Fibroblast of gingiva (primary cell): Measurements from ENCODE around the gene TIE1.

Experiments
- DNase-seq: peaks from one replicate; pipeline ENCODE4 v3.0.0-alpha.2; 2011; ENCODE audit warnings: low read depth

Gene TIE1

DNA sequence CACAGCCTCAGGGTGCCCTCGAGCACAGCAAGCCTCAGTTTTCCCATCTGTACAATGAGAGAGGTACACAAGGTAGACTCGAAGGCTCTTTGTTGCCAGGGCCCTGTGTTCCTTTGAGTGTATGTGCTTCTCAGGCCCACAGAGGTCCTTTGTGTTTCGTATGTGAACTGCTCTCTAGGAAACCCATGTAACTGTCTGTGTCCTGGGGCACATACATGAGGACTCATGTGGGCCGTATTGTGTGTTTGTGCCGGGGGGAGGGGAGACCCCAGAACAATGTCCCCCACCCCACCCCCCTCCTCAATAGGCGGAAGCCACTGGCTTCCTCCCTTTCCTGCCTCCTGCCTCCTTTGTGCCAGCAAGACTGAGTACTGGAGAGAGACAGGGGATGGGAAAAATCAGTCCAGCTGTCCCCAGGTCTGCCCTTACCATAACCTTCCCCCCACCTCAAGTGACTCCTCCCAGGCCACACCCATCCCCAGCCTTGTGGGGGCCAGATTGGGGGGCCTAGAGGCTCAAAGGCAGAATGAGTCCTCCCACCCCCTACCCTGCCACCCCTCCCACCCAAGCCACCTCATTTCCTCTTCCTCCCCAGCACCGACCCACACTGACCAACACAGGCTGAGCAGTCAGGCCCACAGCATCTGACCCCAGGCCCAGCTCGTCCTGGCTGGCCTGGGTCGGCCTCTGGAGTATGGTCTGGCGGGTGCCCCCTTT lies at the start of gene TIE1:
Gene TIE1 (plus strand): TSS at position 605 of the 717 bp plus-strand sequence. CDS start 90 bp downstream, at position 695.
- no peak for DNase-seq

DNA sequence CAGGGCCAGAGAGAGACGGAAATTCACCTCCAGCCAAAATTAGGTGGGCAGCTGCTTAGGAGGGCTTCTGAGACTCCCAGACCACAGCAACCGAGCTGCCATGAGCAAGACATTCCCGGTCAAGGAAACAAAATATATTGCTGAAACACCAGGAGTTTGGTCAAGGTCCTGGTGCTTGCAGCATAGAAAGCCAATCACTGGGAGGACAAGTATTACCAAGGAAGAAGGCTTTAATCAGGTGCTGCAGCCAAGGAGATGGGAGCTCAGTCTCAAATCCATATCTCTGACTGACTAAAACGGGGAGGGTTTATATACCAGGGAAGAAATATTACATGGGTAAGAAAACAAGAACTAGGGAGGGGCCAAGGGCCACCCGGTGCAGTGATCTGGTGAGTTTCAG lies 49.8 kb upstream of the TIE1 start:
- no peak for DNase-seq

DNA sequence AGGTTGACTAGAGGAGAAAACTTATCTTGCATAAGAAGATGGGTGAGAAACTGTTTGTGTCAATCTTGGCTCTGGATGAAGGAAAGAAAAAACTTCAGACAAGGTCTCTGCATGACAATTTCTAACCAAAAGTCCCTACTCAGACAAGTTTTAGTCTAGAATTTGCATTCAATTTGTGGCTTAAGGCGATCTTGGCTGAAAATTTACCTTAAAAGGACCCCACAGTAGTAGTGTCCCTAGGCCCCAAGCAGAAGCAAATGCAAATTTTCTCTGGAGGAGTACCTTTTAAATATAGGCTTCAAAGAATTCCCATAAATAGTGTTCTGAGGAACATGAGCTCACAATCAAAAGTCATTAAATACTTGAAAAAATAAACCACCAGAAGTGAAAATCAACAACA lies 48.6 kb upstream of the TIE1 start:
- DNase-seq: no peak

DNA sequence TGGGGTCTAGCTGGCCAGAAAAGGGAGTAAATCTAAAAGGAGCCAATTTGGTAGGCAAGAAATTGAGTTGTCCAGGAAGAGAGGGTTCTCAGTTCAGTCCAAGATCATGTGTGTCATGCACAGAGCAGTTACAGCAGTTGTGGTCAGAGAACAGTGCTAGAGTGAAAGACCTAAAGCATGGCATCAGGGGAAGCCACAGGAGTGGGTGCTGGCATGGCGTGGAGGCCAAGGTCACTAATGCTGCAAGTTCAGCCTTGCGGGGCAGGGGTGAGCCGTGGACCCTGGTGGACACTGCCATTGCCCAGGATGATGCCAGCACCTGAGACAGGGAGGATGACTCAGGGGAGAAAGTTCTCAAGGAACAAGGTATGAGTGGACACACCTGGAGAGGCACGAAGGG lies 47.6 kb upstream of the TIE1 start:
- DNase-seq: no peak

DNA sequence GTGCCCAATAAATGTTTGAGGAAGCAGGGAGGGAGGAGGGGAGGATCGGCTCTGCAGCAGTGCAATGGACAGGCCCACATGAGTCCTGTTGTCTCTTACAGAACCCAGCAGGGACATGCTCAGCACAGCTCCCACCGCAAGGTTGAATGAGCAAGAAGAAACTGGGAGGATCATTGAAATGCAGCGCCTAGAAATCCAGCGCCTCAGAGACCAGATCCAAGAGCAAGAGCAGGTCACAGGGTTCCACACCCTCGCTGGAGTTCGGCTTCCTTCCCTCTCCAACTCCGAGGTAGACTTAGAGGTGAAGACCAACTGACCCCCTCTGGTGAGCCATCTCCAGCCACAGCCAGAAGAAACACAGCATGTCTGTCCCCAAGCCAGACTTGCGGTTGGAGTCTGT lies 46.9 kb upstream of the TIE1 start:
- DNase-seq: no peak

DNA sequence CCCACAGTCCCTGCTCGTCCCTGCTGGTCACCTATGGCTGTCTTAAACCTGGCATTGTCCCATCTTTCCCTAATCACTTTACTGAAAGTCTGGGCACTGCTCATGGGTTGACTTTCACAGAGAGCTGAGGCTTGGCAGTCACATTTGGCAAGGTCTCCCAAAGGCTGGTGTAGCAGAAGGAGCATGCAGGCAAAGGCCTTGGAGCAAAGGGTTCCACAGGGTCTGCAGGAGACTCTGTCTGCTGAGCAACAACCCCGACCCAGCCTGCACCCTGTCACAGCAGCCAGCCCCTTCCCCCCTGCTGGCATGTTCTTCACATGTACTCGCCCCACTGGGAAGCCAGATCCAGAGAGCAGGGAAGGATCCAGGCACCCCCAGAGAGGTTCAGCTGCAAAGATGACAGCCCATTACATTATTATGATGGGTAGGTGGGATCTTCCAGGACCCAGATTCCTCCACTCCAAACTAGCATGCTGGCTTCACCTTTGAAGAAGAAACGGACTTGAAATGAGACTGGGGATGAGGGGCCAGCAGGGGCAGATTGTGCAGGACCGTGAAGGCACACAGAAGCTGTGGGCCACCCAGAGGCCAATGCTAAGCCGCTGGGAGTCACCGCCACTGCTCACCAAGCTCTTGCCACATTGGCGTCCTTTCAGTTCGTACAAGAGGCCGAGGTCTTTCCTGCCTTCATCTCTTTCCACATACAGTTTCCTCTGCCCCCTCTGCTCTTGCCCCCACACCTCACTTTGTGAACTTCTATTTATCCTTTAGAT lies 45.2 kb upstream of the TIE1 start:
- no peak for DNase-seq

DNA sequence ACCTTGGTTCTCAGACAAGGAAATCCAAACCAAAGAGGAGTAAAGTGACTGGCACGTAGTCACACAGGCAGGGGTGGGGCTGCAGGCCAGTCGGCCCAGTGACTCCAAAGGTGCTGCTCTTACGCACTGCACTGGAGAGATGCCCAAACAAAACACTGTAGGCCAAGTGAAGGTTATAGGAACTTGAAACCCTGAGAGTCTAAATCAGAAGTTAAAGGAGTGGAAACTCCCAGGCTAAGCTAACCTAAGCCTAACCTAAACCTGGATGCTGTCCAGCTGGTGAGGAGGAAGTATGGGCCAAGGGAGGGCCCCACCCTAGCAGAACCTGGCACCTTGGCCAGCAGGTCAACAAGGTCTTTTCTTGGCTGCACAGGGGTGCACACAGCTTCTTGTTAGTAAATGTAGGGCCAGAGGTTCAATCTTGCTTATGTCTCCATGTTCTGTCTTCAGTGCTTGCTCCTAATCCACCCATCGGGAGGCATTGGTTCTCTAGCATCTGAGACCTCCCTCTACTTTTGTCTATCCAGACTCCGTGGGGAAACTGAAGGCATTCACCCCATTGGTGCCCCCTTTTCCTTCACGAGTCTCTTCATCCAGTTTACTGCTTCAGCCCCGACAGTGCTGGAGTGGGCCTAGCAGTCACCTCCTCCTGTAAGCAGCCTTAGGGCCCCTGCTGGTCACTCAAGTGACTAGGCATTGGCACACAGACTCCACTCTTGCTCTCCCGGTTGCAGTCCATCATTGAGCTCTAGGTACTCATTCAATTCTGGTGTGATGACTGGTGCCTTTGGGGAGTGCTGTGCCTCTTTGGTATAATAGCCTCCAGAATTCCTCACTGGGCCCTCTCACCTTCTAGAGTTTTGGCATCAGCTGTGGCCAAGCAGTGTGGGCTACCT lies 43.9 kb upstream of the TIE1 start:
- no peak for DNase-seq

DNA sequence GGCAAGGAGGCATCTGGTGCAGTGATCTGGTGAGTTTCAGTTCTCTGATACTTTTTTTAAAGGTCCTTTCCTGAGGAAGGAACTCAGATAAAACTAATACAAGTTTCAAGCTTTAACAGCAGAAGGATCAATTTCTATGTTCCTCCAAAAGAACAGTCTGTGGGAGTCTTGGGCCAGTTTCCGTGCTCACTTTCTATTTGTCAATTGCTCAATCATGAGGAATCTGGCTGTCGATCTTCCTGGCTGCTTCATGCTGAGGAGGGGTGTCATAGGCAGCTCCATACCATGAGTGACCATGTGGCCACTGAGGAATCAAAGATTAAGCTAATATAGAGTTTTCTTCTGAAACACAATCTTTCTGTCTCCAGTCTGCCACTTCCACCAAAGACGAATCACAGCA lies 42.4 kb upstream of the TIE1 start:
- no peak for DNase-seq

DNA sequence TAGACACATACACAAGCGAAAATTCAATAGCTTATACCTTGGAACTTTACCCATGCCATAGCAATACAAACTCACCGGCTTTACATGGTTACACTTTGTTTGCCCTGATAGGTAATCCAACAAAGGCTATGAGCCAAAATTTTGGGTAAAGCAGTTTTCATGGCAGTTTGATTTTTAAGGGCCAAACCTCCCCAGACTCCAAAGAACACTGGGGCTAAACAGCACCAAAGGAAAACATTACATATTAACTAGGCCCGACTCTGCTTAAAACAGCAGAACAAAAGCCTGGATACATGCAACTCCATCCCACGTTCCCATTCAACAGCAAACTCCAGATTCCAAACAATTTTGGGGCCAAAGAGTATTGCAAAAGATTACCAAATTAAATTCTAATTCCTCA lies 35.4 kb upstream of the TIE1 start:
- DNase-seq: no peak

DNA sequence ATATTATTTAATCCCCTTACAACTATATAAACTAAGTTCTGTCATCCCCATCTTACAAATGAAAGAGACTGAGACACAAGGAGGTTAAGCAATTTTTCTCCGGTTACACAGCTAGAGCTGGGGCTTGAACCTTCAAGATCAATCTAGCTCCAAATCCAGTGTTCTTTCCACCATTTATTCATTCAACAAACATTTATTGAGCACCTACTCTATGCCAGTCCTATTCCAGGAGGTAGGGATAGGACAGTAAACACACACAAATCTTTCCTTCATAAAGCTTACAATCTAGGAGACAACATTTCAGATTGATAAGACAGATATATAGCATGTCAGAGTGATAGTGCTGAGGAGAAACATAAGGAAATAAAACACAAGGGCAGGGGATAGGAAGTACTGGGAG lies 33.9 kb upstream of the TIE1 start:
- no peak for DNase-seq

DNA sequence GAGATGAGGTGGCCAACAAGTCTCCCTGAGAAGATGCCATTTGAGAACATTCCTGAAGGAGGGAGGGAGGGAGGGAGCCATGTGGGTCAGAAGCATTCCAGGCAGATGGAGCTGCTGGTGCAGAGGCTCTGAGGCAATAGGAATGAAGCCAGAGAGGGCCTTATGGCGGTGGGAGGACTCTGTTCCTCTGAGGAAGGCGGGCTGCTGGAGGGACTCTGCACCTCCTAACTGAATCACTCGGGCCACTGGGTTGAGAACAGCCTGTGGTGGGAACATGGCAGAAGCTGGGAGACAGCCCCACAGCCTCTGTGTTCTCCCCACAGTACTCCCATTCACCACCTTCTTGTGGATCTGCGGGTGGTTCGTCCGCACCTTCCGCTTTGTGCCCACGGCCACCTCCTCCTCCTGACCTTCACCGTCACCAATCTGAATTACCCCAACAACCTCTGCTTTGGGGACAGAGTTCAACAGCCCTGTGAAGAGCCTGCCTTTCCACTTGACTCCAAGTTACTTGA lies 33.4 kb upstream of the TIE1 start:
- DNase-seq: peak; percentile 88

DNA sequence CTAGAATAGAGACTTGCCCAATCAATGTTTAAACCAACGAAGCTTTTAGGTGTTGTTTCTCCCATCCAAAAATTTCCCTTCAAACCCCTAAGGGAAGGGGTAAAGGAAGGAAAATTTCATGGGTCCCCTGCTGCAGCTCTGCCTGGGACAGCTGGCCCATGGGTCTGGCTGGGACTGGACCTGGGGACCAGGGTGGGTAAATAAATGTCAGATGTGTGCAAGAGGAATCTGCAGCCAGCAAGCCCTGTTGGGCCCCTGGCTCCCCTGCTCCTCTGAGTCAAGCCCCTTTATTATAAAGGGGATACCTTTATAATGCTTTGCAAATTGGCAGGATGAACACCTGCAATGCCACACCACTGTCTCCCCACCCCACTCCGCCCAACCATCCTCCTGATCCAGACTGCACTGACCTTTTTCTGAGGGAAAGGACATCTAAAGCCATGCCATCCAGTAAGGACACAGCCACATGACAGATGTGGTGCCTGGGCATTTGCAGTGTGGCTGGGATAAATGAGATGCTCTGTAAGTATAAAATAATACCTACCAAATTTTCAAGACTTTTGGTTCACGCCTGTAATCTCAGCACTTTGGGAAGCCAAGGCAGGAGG lies 32.9 kb upstream of the TIE1 start:
- DNase-seq: no peak

DNA sequence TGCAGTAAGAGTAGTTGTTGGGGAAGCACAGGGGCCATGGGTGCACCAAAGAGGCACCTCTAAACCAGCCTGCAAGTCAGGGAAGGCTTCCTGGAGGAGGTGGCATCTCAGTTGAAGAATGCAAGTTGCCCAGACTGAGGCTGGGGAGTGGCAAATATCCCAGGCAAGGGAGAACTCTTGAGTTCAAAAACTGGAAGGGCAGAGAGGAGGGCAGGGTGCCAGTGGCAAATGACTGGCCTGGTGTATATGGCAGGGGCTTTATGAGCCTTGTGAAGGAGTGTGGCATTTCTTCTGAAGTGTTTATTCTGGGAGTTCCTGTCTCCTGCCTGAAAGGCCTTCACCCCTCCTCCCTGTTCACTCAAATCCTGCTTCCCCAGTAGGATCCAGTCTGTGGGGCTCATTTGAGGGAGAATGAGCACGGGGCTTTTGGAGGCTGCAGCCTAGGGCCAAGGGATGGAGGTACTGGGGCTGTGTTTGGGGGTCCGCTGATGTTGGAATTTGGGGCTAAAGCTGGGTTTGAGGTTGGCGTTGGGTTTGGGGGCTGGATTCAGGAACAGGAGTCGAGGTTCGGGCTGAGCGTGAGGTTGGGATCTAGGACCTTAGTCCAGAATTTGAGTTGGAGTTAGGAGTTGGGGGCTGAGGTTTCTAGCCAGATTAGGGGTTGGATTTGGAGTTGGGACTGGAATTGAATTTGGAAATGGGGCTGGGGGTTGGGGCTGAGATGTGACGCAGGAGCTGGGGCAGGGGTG lies 31.0 kb upstream of the TIE1 start, which contains the start of gene TMEM125:
Gene TMEM125 (plus strand): TSS at position 357 of the 749 bp plus-strand sequence. CDS start 2,740 bp downstream, outside the sequence.
- DNase-seq: no peak

DNA sequence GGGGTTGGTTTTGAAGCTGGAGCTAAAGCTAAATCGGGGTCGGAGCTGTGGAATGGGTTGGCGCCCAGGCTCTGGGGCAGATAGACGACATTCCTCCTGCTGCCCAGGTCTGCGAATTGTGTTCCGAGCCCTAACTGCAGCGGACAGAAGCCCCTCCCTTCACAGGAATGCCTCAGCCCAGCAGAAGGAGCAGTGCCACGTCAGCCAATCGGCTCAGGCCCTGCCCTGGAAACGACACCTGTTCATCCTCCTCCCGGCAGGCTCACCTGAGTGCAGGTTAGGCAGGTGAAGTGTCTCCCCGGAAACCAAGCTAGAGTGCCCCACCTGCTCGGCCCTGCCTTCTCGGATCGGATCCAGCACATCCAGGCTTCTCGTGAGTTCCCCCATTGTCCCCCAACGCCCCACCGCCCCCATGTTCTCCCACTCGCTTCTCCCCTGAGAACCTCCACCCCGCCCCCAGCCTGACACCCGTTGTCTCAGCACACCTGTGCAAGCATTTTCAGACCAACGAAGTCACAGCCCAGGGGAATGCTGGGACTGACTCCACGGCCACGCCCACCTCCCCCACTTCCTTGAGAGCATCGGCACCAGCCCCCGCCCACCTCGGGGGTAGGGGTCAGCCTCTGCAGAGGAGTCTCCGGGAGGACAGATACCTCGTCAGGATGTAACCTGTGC lies 30.2 kb upstream of the TIE1 start:
- DNase-seq: no peak

DNA sequence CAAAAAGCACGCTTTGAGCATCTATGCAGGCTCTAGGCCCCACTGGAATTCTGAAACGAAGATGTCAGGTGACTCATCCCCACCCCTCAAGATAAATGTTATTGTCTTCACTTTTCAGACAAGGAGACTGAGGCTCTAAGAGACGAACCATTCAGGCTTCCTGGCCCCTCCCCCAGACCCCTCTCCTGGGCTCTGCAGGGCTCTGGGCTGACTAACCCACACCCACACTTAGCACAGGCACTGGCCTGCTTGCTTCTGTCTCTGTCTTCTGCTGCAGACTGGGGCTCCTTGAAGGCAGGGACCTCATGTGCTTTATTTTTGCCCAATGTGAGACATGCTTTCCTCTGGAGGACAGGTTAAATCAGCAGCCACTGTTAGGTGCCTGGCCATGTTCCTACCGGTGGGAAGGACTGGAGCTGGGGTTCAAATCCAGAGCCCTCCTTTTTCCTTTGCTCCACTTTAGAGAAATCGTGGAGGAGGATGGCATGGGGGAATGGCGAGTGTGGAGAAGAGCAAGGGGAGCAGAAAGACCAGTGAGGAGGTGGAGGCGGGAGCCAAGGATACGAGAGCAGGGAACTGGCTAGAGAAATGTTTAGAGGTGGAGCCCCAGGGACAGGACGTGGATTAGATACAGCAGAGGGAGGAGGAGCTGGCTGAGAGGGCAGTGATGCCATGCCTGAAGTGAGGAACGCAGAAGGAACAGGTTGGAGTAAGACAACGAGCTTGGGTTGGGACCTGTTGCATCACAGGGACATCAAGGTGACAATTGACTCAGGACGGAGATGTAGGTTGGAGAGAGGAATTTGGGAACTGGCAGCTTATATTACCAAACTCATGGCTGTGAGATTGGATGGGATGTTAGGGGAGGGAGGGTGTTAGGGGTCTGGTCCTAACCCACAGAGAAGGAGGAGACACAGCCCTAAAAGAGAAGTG lies 29.3 kb upstream of the TIE1 start:
- DNase-seq: no peak

DNA sequence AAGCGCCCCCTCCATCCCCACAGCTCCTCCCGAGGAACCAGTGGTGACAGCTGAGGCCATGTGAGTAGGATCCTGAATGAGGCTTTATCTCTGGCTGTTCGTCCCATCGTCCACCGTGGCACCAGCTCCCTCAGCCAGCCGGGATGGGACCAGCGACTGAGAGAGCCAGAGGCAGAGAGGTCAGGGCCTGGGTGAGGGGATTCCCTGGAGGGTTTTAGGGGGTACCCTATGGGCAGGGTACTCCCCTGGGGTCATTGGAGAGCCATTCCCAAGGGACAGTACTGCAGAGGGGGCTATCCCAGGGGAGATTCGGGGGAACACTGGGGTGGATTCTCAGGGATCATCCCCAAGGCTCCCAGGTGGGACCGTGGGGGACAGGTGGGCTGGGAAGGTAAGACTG lies 28.6 kb upstream of the TIE1 start:
- DNase-seq: no peak

DNA sequence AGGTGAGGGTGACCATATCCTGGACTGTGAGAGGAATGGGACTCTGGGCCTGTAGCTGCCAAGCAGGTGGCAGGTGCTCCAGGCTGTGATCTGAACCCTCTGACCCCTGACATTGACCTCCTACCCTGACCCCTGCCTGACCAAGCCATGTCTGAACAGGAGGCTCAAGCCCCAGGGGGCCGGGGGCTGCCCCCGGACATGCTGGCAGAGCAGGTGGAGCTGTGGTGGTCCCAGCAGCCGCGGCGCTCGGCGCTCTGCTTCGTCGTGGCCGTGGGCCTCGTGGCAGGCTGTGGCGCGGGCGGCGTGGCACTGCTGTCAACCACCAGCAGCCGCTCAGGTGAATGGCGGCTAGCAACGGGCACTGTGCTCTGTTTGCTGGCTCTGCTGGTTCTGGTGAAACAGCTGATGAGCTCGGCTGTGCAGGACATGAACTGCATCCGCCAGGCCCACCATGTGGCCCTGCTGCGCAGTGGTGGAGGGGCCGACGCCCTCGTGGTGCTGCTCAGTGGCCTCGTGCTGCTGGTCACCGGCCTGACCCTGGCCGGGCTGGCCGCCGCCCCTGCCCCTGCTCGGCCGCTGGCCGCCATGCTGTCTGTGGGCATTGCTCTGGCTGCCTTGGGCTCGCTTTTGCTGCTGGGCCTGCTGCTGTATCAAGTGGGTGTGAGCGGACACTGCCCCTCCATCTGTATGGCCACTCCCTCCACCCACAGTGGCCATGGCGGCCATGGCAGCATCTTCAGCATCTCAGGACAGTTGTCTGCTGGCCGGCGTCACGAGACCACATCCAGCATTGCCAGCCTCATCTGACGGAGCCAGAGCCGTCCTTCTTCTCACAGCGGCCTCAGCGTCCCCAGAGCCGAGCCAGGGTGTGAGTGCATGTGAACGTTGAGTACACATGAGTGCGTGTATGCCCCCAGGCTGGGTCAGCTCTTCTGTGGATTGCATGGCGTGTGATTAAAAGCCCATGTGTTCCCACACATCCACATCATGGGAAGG lies 27.9 kb upstream of the TIE1 start:
- no peak for DNase-seq

DNA sequence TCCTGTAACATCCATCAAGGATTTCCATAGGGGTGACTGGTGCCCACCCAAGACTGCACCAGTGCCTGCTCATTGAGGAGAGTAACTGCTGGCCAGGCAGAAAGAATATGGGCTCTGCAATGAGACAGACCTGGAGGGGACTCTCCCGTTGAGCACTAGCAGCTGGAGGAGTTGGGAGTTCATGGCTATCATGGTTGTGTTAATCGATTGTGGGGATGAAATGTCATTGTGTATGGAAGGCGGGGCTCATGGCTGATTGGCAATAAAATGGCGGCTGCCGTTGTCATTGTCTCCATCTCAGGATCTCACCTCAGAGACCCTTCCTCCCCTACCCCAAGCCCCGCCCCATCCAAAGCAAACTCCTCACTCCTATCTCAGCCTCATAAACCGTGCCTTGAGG lies 27.1 kb upstream of the TIE1 start:
- DNase-seq: no peak
